Gastrocnemius medialis (tissue), 4 donors: ENCODE data around the gene PIK3CD. TPM values are rescaled to one million over a fixed set of nuclear protein-coding genes. Genes with fewer than 3 reads are reported as not detected.

ENCODE experiments used
- ATAC-seq, 2 donors: fragments of 150-250 bp; one replicate each; pipeline ENCODE4 v1.9.1; 2016
- DNase-seq, 2 donors: peaks; one replicate each; pipeline ENCODE4 v3.0.0-alpha.2; 2019
- H3K27ac ChIP-seq, 4 donors: fragments of 200-600 bp; sonication (generic); 1 replicate in 1 of 4; 2 replicates in 3 of 4; pipeline ENCODE4 v1.5.1; 2016 to 2018; ENCODE audit warnings: mild to moderate bottlenecking in 2 of 4, moderate library complexity in 1 of 4
- H3K27me3 ChIP-seq, 3 donors: fragments of 200-600 bp; sonication (generic) in 2 of 3; 1 replicate in 1 of 3; 2 replicates in 2 of 3; pipeline versions ENCODE4 v1.5.1 to v1.6.0; 2016 to 2019; ENCODE audit warnings: mild to moderate bottlenecking in 1 of 3, moderate library complexity in 1 of 3
- H3K36me3 ChIP-seq, 2 donors: fragments of 200-600 bp; sonication (generic) in 1 of 2; one replicate each; pipeline ENCODE4 v1.5.1; 2017 to 2018
- H3K4me1 ChIP-seq, 2 donors: fragments of 200-600 bp; sonication (generic) in 1 of 2; one replicate each; pipeline ENCODE4 v1.5.1; 2016 to 2017; ENCODE audit warnings: mild to moderate bottlenecking in 2 of 2
- H3K4me3 ChIP-seq, 4 donors: fragments of 200-600 bp; sonication (generic) in 3 of 4; 1 replicate in 1 of 4; 2 replicates in 3 of 4; pipeline ENCODE4 v1.5.1; 2016 to 2019; ENCODE audit warnings: mild to moderate bottlenecking in 2 of 4
- H3K9me3 ChIP-seq, 3 donors: fragments of 200-600 bp; sonication (generic) in 2 of 3; 1 replicate in 1 of 3; 2 replicates in 2 of 3; pipeline ENCODE4 v1.5.1; 2016 to 2019
- POLR2A ChIP-seq, 2 donors: fragments of 450-650 bp; IDR thresholded peaks; one replicate each; pipeline ENCODE4 v1.6.1; 2017; ENCODE audit warnings: antibody characterized with exemption in 2 of 2, mild to moderate bottlenecking in 2 of 2, moderate library complexity in 2 of 2
- in situ Hi-C, 4 donors: fragments of 200-750 bp; cut with MboI; loops; one replicate each; pipeline versions ENCODE4 v1.15.0 to v1.8.0; 2017; ENCODE audit warnings: low sequenced_read_pairs in 4 of 4
- intact Hi-C: fragments of 100-400 bp; cut with DNase I; formaldehyde crosslinking; loops from one replicate; pipeline ENCODE4 v1.15.1; 2023; ENCODE audit warnings: low total_unique reads
- total RNA-seq, 4 donors: library from RNA; depleted of rRNA; stranded (reverse); fragments of >200 nt; gene quantifications; one replicate each; pipeline versions ENCODE4 v1.1.0 to v1.2.3, GENCODE V29; 2016
- TF ChIP-seq, protein P1 (sequence below), 5 experiments: fragments of 450-650 bp in 3 of 5; fragments of 200-600 bp in 2 of 5; sonication (generic) in 2 of 5; IDR thresholded peaks in 4 of 5; conservative IDR thresholded peaks in 1 of 5; 1 replicate in 4 of 5; 2 replicates in 1 of 5; pipeline ENCODE4 v1.5.1; 2016 to 2019; ENCODE audit warnings: antibody characterized with exemption in 5 of 5, mild to moderate bottlenecking in 3 of 5, moderate library complexity in 3 of 5

Gene PIK3CD
- total RNA-seq, 4 donors from 2014 or later, result 0.66 to 2.3 (median 1.3) TPM

DNA sequence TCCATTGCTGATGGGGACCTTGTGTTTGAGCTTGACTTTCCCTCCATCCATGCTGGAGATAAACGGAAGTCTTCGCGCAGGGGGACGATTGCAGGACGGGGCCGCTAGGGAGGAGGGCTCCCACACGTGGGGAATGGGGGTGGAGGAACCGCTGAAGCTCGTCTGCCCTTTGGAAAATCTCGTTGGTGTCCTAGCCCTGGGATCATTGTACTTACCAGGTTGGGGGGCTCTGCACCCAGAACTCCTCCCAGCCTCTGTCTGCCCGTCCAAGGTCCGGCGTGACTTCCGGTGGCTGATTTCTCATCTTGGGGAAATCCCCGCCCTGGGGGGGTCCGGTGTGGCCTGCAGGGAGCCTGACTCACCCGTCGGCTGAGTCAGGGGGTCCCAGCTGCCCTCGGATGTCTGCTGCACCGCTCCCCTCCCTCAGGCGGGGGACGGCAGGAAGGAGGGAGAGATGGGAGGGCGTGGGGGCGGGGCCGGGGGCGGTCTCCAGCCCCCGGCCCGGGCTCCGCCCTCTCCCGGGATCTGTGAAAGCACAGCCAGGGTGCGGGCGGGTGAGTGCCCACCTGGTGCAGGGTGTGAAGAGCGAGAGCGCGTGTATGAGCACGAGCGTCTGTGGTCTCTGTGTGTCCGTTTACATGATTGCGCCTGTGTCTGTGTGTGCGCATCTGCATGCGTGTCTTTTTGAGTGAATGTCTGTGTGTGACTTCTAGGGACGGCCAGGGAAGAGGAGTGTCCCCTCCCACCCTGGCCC lies 35.8 kb downstream of the PIK3CD start:
- H3K27ac ChIP-seq, result peak overlapping the region in 2 of 4 donors; percentile 12 to 25
- intact Hi-C loops, result no loop called here
- no peaks in the 10 kb centered on the region for H3K9me3 ChIP-seq
- H3K27me3 ChIP-seq, result peaks cover 21 to 24% (median 21%) of the 10 kb centered on the region in 3 donors
- in situ Hi-C loops, result no loop called here
- ATAC-seq (no peak), DNase-seq (no peak)
- no peaks in the 10 kb centered on the region for H3K36me3 ChIP-seq
- H3K4me3 ChIP-seq, result peak overlapping the region; percentile 46 to 89 (median 65)
- TF ChIP-seq POLR2A (IDR thresholded peaks at IDR 0.05), result no peak
- TF ChIP-seq, protein P1, sequence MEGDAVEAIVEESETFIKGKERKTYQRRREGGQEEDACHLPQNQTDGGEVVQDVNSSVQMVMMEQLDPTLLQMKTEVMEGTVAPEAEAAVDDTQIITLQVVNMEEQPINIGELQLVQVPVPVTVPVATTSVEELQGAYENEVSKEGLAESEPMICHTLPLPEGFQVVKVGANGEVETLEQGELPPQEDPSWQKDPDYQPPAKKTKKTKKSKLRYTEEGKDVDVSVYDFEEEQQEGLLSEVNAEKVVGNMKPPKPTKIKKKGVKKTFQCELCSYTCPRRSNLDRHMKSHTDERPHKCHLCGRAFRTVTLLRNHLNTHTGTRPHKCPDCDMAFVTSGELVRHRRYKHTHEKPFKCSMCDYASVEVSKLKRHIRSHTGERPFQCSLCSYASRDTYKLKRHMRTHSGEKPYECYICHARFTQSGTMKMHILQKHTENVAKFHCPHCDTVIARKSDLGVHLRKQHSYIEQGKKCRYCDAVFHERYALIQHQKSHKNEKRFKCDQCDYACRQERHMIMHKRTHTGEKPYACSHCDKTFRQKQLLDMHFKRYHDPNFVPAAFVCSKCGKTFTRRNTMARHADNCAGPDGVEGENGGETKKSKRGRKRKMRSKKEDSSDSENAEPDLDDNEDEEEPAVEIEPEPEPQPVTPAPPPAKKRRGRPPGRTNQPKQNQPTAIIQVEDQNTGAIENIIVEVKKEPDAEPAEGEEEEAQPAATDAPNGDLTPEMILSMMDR (IDR thresholded peaks at IDR 0.05 in 4 of 5, conservative IDR thresholded peaks at IDR 0.05 in 1 of 5), result no peak
- H3K4me1 ChIP-seq, result peaks cover 18 to 20% of the 10 kb centered on the region in 2 donors

DNA sequence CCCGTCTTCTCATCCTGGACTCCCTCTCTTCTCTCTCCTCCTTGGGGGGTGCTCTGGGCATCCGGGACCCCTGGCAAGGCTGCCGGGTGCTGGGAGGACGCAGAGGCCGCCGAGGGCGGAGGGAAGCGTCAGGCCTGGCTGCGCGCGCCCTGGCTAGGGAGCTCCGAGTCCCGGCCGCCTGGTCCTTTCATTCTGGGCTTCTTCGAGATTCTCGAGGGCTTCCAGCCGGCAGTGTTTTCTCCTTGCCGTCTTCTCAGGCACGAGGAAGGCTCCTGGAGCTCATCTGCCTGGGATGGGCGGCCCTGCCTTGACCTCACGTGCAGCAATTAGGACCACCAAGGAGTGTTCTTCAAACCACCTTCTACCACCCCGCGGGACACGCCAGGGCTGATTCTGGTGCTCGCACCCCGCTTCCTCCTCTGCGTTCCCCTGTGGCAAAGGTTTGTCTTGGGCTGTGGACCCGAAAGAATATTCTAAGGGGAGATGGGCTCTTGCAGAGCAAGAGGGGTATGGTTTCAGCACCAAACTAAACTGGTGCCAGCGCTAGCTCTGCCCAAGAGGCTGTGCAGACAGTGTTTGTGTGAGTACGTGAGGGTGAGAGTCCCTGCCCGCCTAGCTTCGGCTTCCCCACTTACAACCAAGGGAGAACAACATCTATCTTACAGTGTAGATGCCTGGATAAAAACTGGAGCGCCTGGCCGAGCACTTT lies 36.5 kb downstream of the PIK3CD start:
- in situ Hi-C loops, result no loop called here
- ATAC-seq, result no peak
- intact Hi-C loops, result no loop called here
- DNase-seq, result no peak
- peak overlapping the region; percentile 46 to 89 (median 65) for H3K4me3 ChIP-seq
- no peaks in the 10 kb centered on the region for H3K9me3 ChIP-seq
- peak overlapping the region in 1 of 4 donors; percentile 25 for H3K27ac ChIP-seq
- H3K27me3 ChIP-seq, result peaks cover 21 to 24% (median 21%) of the 10 kb centered on the region in 3 donors
- TF ChIP-seq, protein P1 (IDR thresholded peaks at IDR 0.05 in 4 of 5, conservative IDR thresholded peaks at IDR 0.05 in 1 of 5), result no peak
- TF ChIP-seq POLR2A (IDR thresholded peaks at IDR 0.05), result no peak
- H3K4me1 ChIP-seq, result peaks cover 18 to 20% of the 10 kb centered on the region in 2 donors
- H3K36me3 ChIP-seq, result no peaks in the 10 kb centered on the region

DNA sequence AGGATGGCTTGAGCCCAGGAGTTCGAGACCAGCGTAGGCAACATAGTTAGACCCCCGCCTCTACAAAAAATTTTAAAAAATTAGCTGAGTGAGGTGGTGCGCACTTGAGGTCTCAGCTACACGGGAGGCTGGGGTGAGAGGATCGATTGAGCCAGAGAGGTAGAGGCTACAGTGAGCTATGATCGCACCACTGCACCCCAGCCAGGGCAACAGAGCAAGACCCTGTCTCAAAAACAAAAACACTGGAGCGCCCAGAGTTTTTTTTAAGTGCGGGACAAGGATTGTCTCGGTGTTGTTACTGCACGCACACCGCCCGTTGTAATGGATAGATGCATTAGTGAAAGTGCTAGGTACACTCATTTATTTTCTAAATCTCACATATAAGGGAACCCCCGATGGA lies 37.1 kb downstream of the PIK3CD start:
- TF ChIP-seq, protein P1 (IDR thresholded peaks at IDR 0.05 in 4 of 5, conservative IDR thresholded peaks at IDR 0.05 in 1 of 5), result no peak
- TF ChIP-seq POLR2A (IDR thresholded peaks at IDR 0.05), result no peak
- Histone ChIP-seq H3K4me3 (peak overlapping the region; percentile 46 to 89 (median 65)), H3K36me3 (no peaks in the 10 kb centered on the region), H3K27me3 (peaks cover 21 to 24% (median 21%) of the 10 kb centered on the region in 3 donors), H3K4me1 (peaks cover 18 to 20% of the 10 kb centered on the region in 2 donors), H3K27ac (no peak overlapping the region), H3K9me3 (no peaks in the 10 kb centered on the region)
- DNase-seq, result no peak
- no peak for ATAC-seq
- intact Hi-C loops, result no loop called here
- in situ Hi-C loops, result no loop called here

DNA sequence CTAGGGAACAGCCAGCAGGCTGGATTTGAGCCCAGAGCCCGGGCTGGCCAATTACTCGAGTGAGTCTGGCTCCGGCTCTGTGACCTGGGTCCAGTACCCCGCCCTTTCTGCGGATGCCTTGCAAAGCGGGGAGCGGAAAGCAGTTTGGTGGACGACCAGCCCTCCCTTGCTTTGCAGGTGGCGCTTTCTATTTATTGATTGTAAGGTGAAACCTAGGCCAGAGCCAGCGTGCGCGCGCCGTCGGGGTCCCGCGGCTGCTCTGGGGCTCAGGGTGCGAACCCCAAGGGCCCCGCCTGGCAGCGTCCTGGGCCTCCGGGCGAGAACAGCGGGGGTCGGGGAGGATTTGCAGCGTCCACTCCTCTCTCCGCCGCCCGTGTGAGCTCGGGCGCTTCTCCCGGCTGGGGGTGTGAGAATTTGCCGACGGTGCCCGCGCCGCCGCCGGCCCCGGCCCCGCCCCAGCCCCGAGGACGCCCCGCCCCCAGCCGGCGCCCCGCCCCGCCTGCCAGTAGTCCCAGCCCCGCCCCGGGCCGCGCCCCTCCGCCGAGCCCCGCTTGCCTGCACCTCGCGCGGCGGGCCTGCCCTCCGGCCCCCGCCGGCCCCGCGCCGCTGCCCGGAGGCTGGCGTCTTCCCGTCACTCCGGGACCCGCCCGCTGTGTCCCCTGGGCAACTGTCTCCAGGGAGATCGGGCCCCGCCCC lies 37.6 kb downstream of the PIK3CD start:
- Histone ChIP-seq H3K27ac (no peak overlapping the region), H3K9me3 (no peaks in the 10 kb centered on the region), H3K27me3 (peaks cover 21 to 24% (median 21%) of the 10 kb centered on the region in 3 donors), H3K36me3 (no peaks in the 10 kb centered on the region), H3K4me3 (peak overlapping the region; percentile 46 to 89 (median 65)), H3K4me1 (peaks cover 18 to 20% of the 10 kb centered on the region in 2 donors)
- TF ChIP-seq, protein P1 (IDR thresholded peaks at IDR 0.05 in 4 of 5, conservative IDR thresholded peaks at IDR 0.05 in 1 of 5), result no peak
- TF ChIP-seq POLR2A (IDR thresholded peaks at IDR 0.05), result no peak
- in situ Hi-C loops (no loop called here), intact Hi-C loops (loop anchor here (1.0 kb wide), 2 partner anchors 97 to 135 kb away; no protein-coding TSS in a partner anchor)
- ATAC-seq (peak; percentile 80 to 84), DNase-seq (peak; percentile 46 to 49)
